GM12878 (cell line): ENCODE results near the gene CYP2C19. TPM values are rescaled to one million over a fixed set of nuclear protein-coding genes. Genes with fewer than 3 reads are reported as not detected.

Experiments
- ATAC-seq: fragments of 200-7000 bp; cut with Tn5 transposase; 3 replicates; pipeline ENCODE4 v1.9.1; 2020; ENCODE audit warnings: mild to moderate bottlenecking, moderate library complexity
- BruUV-seq: library from RNA; stranded (reverse); fragments of 400-500 nt; replicated peaks from 2 replicates; lab custom pipeline; 2021; lab: Mats Ljungman, UMichigan
- CTCF ChIA-PET: fragments of 300-600 bp; sonication (Branson Sonifier 250); formaldehyde crosslinking; extraction: SDS; loops from one replicate; lab custom pipeline; 2021; ENCODE audit warnings: inconsistent platforms; lab: Yijun Ruan, JAX
- POLR2A ChIA-PET: fragments of 350-600 bp; formaldehyde crosslinking; extraction: SDS; loops from one replicate; lab custom pipeline; 2021; ENCODE audit warnings: inconsistent platforms; lab: Charles Lee
- RAD21 ChIA-PET: fragments of 300-600 bp; sonication (Branson Sonifier 250); formaldehyde crosslinking; loops from one replicate; lab custom pipeline; 2023; ENCODE audit warnings: antibody characterized with exemption; ENCODE audit not compliant: unreplicated experiment; lab: Charles Lee
- SMC1A ChIA-PET: fragments of 300-600 bp; sonication (Branson Sonifier 250); formaldehyde crosslinking; loops from one replicate; lab custom pipeline; 2023; ENCODE audit not compliant: unreplicated experiment, uncharacterized antibody; lab: Charles Lee
- DNase-seq: peaks from one replicate; pipeline ENCODE4 v3.0.0-alpha.2; 2011; ENCODE audit warnings: low read depth, low spot score
- FAIRE-seq: peaks from 3 replicates; lab custom pipeline; 2011; peaks lifted over from hg19 to GRCh38; lab: Jason Lieb, UNC
- H2AFZ ChIP-seq: 2 replicates; pipeline ENCODE4 v1.6.0; 2011; ENCODE audit warnings: low read depth, low read length, control low read depth; ENCODE audit not compliant: control insufficient read depth
- H3K27ac ChIP-seq: 2 replicates; pipeline ENCODE4 v1.5.1; 2011; ENCODE audit warnings: control low read depth; ENCODE audit not compliant: control insufficient read depth, insufficient read depth
- H3K27me3 ChIP-seq, 2 experiments: replicated peaks in 1 of 2; 2 replicates each; pipeline versions ENCODE4 v1.6.0 to v1.6.1; 2011; ENCODE audit warnings: low read length in 1 of 2; ENCODE audit not compliant: control insufficient read depth in 2 of 2, insufficient read depth in 2 of 2
- H3K36me3 ChIP-seq, 2 experiments: 2 replicates each; pipeline ENCODE4 v1.5.1; 2011; ENCODE audit warnings: low read length in 1 of 2; ENCODE audit not compliant: control insufficient read depth in 2 of 2, insufficient read depth in 2 of 2
- H3K4me1 ChIP-seq: 2 replicates; pipeline ENCODE4 v1.6.1; 2011; ENCODE audit warnings: mild to moderate bottlenecking, low read length, moderate library complexity, mixed read lengths; ENCODE audit not compliant: control insufficient read depth, insufficient read depth
- H3K4me2 ChIP-seq: 2 replicates; pipeline ENCODE4 v1.6.0; 2011; ENCODE audit warnings: control low read depth; ENCODE audit not compliant: control insufficient read depth, insufficient read depth
- H3K4me3 ChIP-seq: fragments of 200-600 bp; sonication (generic); 2 replicates; pipeline ENCODE4 v1.5.1; 2016
- H3K79me2 ChIP-seq: 2 replicates; pipeline ENCODE4 v1.6.0; 2011; ENCODE audit warnings: low read length; ENCODE audit not compliant: control insufficient read depth, insufficient read depth
- H3K9ac ChIP-seq: 2 replicates; pipeline ENCODE4 v1.8.0; 2011; ENCODE audit warnings: low read length, control low read depth, mixed read lengths; ENCODE audit not compliant: control insufficient read depth, insufficient read depth
- H3K9me3 ChIP-seq: replicated peaks from 3 replicates; pipeline ENCODE4 v1.5.1; 2011; ENCODE audit warnings: mild to moderate bottlenecking, low read length; ENCODE audit not compliant: control insufficient read depth, insufficient read depth
- H4K20me1 ChIP-seq: 2 replicates; pipeline ENCODE4 v1.6.0; 2011; ENCODE audit not compliant: control insufficient read depth, insufficient read depth
- IRF4 ChIP-seq: IDR thresholded peaks from 2 replicates; pipeline ENCODE4 v1.6.1; 2011; ENCODE audit warnings: low read depth, low read length
- MYB ChIP-seq: fragments of 150-350 bp; IDR thresholded peaks from 2 replicates; pipeline ENCODE4 v1.6.1; 2014; ENCODE audit warnings: mild to moderate bottlenecking, low read depth, low read length, borderline replicate concordance
- NFYA ChIP-seq: IDR thresholded peaks from 2 replicates; pipeline ENCODE4 v1.6.1; 2011; ENCODE audit warnings: low read depth, mild to moderate bottlenecking, low read length, improper control_type of control experiment, borderline replicate concordance
- REST ChIP-seq: IDR thresholded peaks from 2 replicates; pipeline ENCODE4 v1.6.1; 2012; ENCODE audit warnings: mild to moderate bottlenecking, low read depth, low read length
- ZBTB4 ChIP-seq: fragments of 450-650 bp; formaldehyde crosslinking; IDR thresholded peaks from 2 replicates; pipeline ENCODE4 v1.4.0; 2022; ENCODE audit warnings: mild to moderate bottlenecking, moderate library complexity
- ZNF622 ChIP-seq: fragments of 450-650 bp; IDR thresholded peaks from 2 replicates; pipeline ENCODE4 v1.6.1; 2017; ENCODE audit warnings: mild to moderate bottlenecking, inconsistent platforms
- ZNF687 ChIP-seq: fragments of 450-650 bp; IDR thresholded peaks from 2 replicates; pipeline ENCODE4 v1.6.1; 2017; ENCODE audit warnings: mild to moderate bottlenecking, moderate library complexity
- WGBS: methylation state at CpG from one replicate; pipeline ENCODE4 v1.1.6; 2016; ENCODE audit warnings: low lambda C conversion rate; ENCODE audit not compliant: insufficient replicate concordance, insufficient coverage; ENCODE audit errors: missing lambda C conversion rate; 5-methylcytosine and 5-hydroxymethylcytosine counted together
- in situ Hi-C: fragments of 300-500 bp; cut with MboI; formaldehyde crosslinking; loops from 9 replicates; pipeline ENCODE4 v1.14.3; 2018; ENCODE audit warnings: mixed read lengths
- intact Hi-C: fragments of 100-400 bp; cut with micrococcal nuclease; formaldehyde crosslinking; loops from one replicate; pipeline ENCODE4 v1.14.2; 2022; ENCODE audit not compliant: unreplicated experiment
- polyA plus RNA-seq, 11 experiments: library from polyadenylated mRNA; depleted of rRNA in 4 of 11; unstranded in 6 of 11; stranded (reverse) in 5 of 11; fragments of >200 nt; fragmentation: Nextera tagmentation in 4 of 11; fragmentation: Illumina TruSeq in 1 of 11; extraction: Ambion mirVana in 4 of 11; extraction: Trizol in 1 of 11; gene quantifications; 1 replicate in 1 of 11; 2 replicates in 10 of 11; pipeline versions ENCODE4 v1.2.1 to v1.2.3, GENCODE V29; 2011 to 2016; ENCODE audit warnings: inconsistent platforms in 2 of 11, missing spikeins in 2 of 11, low read depth in 1 of 11
- total RNA-seq, 4 experiments: library from RNA; depleted of rRNA in 3 of 4; stranded (reverse); fragments of >200 nt in 3 of 4; fragmentation: Illumina TruSeq in 1 of 4; extraction: Trizol in 1 of 4; gene quantifications; 2 replicates each; pipeline versions ENCODE4 v1.2.1 to v1.2.3, GENCODE V29; 2013 to 2021

The CYP2C19 gene
- total and polyA plus RNA-seq, 10 of the 15 experiments (the other 5 are each of a cell fraction or from before 2014, with no cell fraction given): not detected

- in situ Hi-C loops (no loop called here), intact Hi-C loops (no loop called here)
- ATAC-seq (no peak), DNase-seq (no peak)
- ChIA-PET RAD21 (no interaction called here), SMC1A (no interaction called here)
- Histone ChIP-seq H3K79me2 (no peaks in the 10 kb centered on the region), H3K27ac (no peak overlapping the region), H3K9me3 (no peaks in the 10 kb centered on the region), H3K27me3 (no peaks in the 10 kb centered on the region), H2AFZ (no peak overlapping the region), H3K36me3 (no peaks in the 10 kb centered on the region), H4K20me1 (no peaks in the 10 kb centered on the region), H3K4me2 (no peak overlapping the region)
- no TSS peak for BruUV-seq
- 72% methylated on average over 1 of the region's 1 CpG for WGBS
- no peak for TF ChIP-seq ZNF687
- no peak for TF ChIP-seq MYB
- TF ChIP-seq ZBTB4 (CRISPR knock-in tag): no peak
- no peak for TF ChIP-seq NFYA
- no peak for TF ChIP-seq IRF4
- TF ChIP-seq REST: no peak
- TF ChIP-seq ZNF622: no peak
- TF ChIP-seq, all 136 proteins: peak for 0
- POLR2A ChIA-PET: no interaction called here
- CTCF ChIA-PET: no interaction called here
- FAIRE-seq: no peak
- Histone ChIP-seq H3K4me1 (no peaks in the 10 kb centered on the region), H3K9ac (no peak overlapping the region), H3K4me3 (no peak overlapping the region)
Observed at GRCh38 chr10:94878649-94879048, 116.2 kb downstream of the CYP2C19 start.
